Measurements from ENCODE around the gene EFNA1. TPM values are rescaled to one million over a fixed set of nuclear protein-coding genes. Genes with fewer than 3 reads are reported as not detected.

The EFNA1 gene
- total and polyA plus RNA-seq, 8 donors = 19.5 to 91.7 (median 37.7) TPM

- intact Hi-C loops (cut with DNase I) = loop anchor here in 1 of 3 donors (10.0 kb wide), 1 partner anchor 57 kb away; no protein-coding TSS in a partner anchor
- H3K36me3 ChIP-seq = no peaks in the 10 kb centered on the region
- WGBS, 2 donors = 66% methylated on average over 5 of the region's 5 CpGs
- no peak for DNase-seq
- H3K4me3 ChIP-seq = no peak overlapping the region
- H3K9me3 ChIP-seq = no peaks in the 10 kb centered on the region
- TF ChIP-seq CTCF (IDR thresholded peaks at IDR 0.05) = no peak
- H3K27me3 ChIP-seq = no peaks in the 10 kb centered on the region
- H3K4me1 ChIP-seq = peaks cover 0 to 5% (median 0%) of the 10 kb centered on the region in 3 donors
- H3K27ac ChIP-seq = no peak overlapping the region
- no peak for ATAC-seq
- no peak for FAIRE-seq
Measured at GRCh38 chr1:155108296-155108695, 19.4 kb upstream of the EFNA1 start.

- FAIRE-seq = no peak
- Histone ChIP-seq H3K4me3 (no peak overlapping the region), H3K9me3 (no peaks in the 10 kb centered on the region), H3K27me3 (no peaks in the 10 kb centered on the region), H3K36me3 (no peaks in the 10 kb centered on the region), H3K4me1 (peaks cover 0 to 2% (median 0%) of the 10 kb centered on the region in 3 donors), H3K27ac (no peak overlapping the region)
- ATAC-seq = no peak
- TF ChIP-seq CTCF (IDR thresholded peaks at IDR 0.05) = no peak
- WGBS, 2 donors = 70 to 80% methylated on average over 8 of the region's 8 CpGs
- intact Hi-C loops (cut with DNase I) = no loop called here
- no peak for DNase-seq
Measured at GRCh38 chr1:155110381-155110780, 17.3 kb upstream of the EFNA1 start.

GRCh38 chr1:155110826-155111225, 16.9 kb upstream of the EFNA1 start:
- DNase-seq (no peak), ATAC-seq (no peak), FAIRE-seq (no peak)
- Histone ChIP-seq H3K4me1 (no peaks in the 10 kb centered on the region), H3K9me3 (no peaks in the 10 kb centered on the region), H3K27me3 (no peaks in the 10 kb centered on the region), H3K36me3 (no peaks in the 10 kb centered on the region), H3K4me3 (no peak overlapping the region), H3K27ac (no peak overlapping the region)
- 68 to 81% methylated on average over 8 of the region's 8 CpGs for WGBS, 2 donors
- no peak for TF ChIP-seq CTCF (IDR thresholded peaks at IDR 0.05)
- intact Hi-C loops (cut with DNase I) = no loop called here

- no peak overlapping the region for H3K27ac ChIP-seq
- H3K9me3 ChIP-seq = no peaks in the 10 kb centered on the region
- no peak overlapping the region for H3K4me3 ChIP-seq
- no peaks in the 10 kb centered on the region for H3K27me3 ChIP-seq
- intact Hi-C loops (cut with DNase I) = no loop called here
- no peak for ATAC-seq
- no peaks in the 10 kb centered on the region for H3K36me3 ChIP-seq
- no peaks in the 10 kb centered on the region for H3K4me1 ChIP-seq
- DNase-seq = no peak
- 63 to 64% methylated on average over 5 of the region's 5 CpGs for WGBS, 2 donors
- TF ChIP-seq CTCF (IDR thresholded peaks at IDR 0.05) = no peak
- FAIRE-seq = no peak
Measured at GRCh38 chr1:155113450-155113980, 14.2 kb upstream of the EFNA1 start.

GRCh38 chr1:155116113-155116764, 11.4 kb upstream of the EFNA1 start:
- WGBS, 2 donors = 48 to 50% methylated on average over 5 of the region's 5 CpGs
- no peaks in the 10 kb centered on the region for H3K9me3 ChIP-seq
- no peaks in the 10 kb centered on the region for H3K27me3 ChIP-seq
- H3K4me3 ChIP-seq = no peak overlapping the region
- ATAC-seq = no peak
- H3K36me3 ChIP-seq = no peaks in the 10 kb centered on the region
- H3K4me1 ChIP-seq = no peaks in the 10 kb centered on the region
- H3K27ac ChIP-seq = no peak overlapping the region
- no peak for FAIRE-seq
- intact Hi-C loops (cut with DNase I) = no loop called here
- TF ChIP-seq CTCF (IDR thresholded peaks at IDR 0.05) = no peak
- DNase-seq = no peak
